HG03521 (cell line): ENCODE measurements around the gene NCKAP5.

ENCODE experiments used
- ATAC-seq: cut with Tn5 transposase; IDR thresholded peaks from one replicate; pipeline ENCODE4 v1.9.1; 2021; ENCODE audit warnings: mild to moderate bottlenecking, moderate library complexity; ENCODE audit not compliant: unreplicated experiment

NCKAP5 gene

GRCh38 chr2:133568172-133568571, at the start of gene NCKAP5:
Gene NCKAP5, minus strand, starts transcription at chr2:133568463. Its CDS starts 50,937 bp downstream, at chr2:133517526.
- no peak for ATAC-seq

GRCh38 chr2:133609664-133610063, 41.4 kb upstream of the NCKAP5 start:
- no peak for ATAC-seq

GRCh38 chr2:133608291-133608690, 40.0 kb upstream of the NCKAP5 start:
- no peak for ATAC-seq

- ATAC-seq = no peak
Observed at GRCh38 chr2:133607679-133608078, 39.4 kb upstream of the NCKAP5 start.

GRCh38 chr2:133606616-133607015, 38.4 kb upstream of the NCKAP5 start:
- no peak for ATAC-seq

- no peak for ATAC-seq
Observed at GRCh38 chr2:133605766-133606137, 37.5 kb upstream of the NCKAP5 start.

- ATAC-seq = no peak
Observed at GRCh38 chr2:133605011-133605765, 36.9 kb upstream of the NCKAP5 start.

GRCh38 chr2:133603109-133603508, 34.8 kb upstream of the NCKAP5 start:
- no peak for ATAC-seq

- ATAC-seq = no peak
Observed at GRCh38 chr2:133602538-133602937, 34.3 kb upstream of the NCKAP5 start.

- ATAC-seq = no peak
Observed at GRCh38 chr2:133600266-133600928, 32.1 kb upstream of the NCKAP5 start.

- no peak for ATAC-seq
Observed at GRCh38 chr2:133599811-133600210, 31.5 kb upstream of the NCKAP5 start.

- ATAC-seq = no peak
Observed at GRCh38 chr2:133599211-133599803, 31.0 kb upstream of the NCKAP5 start.

GRCh38 chr2:133598769-133599168, 30.5 kb upstream of the NCKAP5 start:
- no peak for ATAC-seq

GRCh38 chr2:133596701-133597393, 28.6 kb upstream of the NCKAP5 start:
- no peak for ATAC-seq

GRCh38 chr2:133591164-133591563, 22.9 kb upstream of the NCKAP5 start:
- no peak for ATAC-seq

- ATAC-seq = no peak
Observed at GRCh38 chr2:133589456-133589855, 21.2 kb upstream of the NCKAP5 start.

- ATAC-seq = no peak
Observed at GRCh38 chr2:133588144-133588543, 19.9 kb upstream of the NCKAP5 start.

GRCh38 chr2:133586978-133587377, 18.7 kb upstream of the NCKAP5 start:
- no peak for ATAC-seq

- no peak for ATAC-seq
Observed at GRCh38 chr2:133581010-133581760, 12.9 kb upstream of the NCKAP5 start.

GRCh38 chr2:133579274-133579673, 11.0 kb upstream of the NCKAP5 start:
- ATAC-seq = no peak

- no peak for ATAC-seq
Observed at GRCh38 chr2:133576714-133577113, 8.5 kb upstream of the NCKAP5 start.
